ENCODE measurements around the gene FOXO6.

Gene FOXO6

DNA sequence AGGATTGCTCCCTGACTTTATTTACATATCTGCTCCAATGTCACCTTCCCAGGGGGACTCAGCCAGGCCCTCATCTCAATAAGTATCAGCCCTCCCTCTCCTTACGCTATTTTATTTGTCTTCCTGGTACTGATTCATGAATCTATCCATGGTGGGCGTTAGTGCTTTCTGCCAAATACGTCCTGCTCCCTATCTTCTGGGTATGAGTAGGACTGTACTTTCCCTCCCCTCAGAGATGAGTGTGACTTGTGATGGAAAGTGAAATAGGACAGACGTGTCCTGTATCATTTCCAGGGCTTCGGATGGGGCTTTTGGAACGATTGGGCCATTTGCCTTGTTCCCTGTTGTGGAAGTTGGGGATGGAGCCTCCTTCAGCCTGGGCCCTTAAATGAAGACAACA, 47.5 kb downstream of the FOXO6 start:
- no peak for DNase-seq (ENCODE audit: low read depth)

DNA sequence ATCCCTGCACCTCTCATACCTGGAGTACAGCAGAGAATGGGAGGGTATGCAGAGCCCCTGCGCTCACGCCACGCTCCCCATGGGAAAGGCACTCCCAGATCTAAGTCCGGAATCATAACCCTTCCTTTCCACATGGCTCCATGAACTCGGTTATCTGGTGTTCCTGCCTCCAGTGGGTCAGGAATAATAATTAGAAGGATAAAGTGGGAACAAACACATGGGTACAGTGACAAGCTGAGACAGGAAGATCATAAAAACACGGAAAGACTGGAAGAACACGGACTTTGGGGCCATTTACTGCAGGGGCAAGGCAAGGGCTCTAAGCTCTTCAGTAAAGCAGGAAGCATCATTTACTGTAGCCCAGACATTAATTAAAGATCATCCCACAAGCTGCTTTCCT, 48.6 kb downstream of the FOXO6 start:
- DNase-seq (ENCODE audit: low read depth), result no peak

DNA sequence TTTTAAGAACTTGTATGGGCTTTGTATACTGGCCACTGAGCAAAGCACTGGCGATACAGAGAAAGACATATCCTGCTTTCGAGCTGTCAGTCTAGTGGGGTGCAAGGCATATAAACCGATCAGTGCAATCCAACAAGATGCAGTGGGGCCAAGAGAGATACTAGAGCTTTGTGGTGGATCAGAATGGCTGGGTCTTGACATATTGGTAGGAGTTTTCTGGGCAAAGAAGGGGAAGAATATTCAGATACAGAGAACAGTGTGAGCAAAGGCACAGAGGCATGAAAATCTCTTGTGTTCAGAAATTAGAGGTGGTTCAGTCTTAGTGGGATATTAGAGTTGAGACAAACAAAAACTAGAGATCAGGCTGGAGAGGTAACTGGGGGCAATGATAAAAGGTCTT, 49.2 kb downstream of the FOXO6 start:
- no peak for DNase-seq (ENCODE audit: low read depth)

- DNase-seq (ENCODE audit: low read depth), result no peak
Observed at GRCh38 chr1:41411229-41411628, 50.0 kb downstream of the FOXO6 start.

DNA sequence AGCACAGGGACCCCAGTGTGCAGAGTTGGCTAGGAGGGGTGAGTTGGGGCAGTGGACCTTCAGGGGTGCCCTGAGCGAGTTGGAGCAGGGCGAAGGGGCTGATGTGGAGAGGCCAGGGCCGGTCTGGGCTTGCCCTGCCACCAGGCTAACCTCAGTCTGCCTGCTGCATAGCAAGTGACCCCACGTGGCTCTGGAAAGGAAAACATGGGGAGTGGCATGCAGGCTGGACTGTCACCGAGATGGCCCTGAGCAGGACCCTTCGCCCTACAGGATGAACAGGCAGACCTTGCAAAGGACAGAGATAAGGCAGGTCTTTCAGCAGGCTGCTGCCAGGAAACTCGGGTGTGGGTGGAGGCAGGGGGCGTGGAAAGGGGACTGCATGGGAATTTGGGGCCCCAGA, 51.5 kb downstream of the FOXO6 start:
- no peak for DNase-seq (ENCODE audit: low read depth)

DNA sequence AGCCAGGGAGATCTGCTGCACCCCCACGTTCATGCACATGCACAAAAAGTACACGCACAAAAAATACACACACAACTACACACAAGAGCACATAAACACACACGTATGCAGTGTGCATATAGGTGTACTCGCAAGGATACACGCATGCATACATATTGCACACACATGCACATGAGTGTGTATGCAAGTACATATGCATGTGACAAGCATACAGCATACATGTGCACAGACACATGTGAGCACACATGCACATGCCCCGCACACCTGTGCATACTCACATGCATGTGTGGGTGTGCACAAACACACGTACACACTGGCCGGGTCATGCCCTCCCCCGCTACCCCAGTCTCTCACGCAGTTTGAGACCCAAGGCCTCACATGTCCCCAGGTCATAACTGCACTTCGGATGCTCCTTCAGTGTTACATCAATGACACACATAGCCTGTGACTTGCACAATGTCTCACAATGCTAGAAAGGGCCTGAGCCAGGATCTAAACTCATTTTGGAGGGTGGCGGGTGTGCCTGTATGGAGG, 52.6 kb downstream of the FOXO6 start:
- no peak for DNase-seq (ENCODE audit: low read depth)

- DNase-seq (ENCODE audit: low read depth), result no peak
Observed at GRCh38 chr1:41414296-41414695, 53.1 kb downstream of the FOXO6 start.

DNA sequence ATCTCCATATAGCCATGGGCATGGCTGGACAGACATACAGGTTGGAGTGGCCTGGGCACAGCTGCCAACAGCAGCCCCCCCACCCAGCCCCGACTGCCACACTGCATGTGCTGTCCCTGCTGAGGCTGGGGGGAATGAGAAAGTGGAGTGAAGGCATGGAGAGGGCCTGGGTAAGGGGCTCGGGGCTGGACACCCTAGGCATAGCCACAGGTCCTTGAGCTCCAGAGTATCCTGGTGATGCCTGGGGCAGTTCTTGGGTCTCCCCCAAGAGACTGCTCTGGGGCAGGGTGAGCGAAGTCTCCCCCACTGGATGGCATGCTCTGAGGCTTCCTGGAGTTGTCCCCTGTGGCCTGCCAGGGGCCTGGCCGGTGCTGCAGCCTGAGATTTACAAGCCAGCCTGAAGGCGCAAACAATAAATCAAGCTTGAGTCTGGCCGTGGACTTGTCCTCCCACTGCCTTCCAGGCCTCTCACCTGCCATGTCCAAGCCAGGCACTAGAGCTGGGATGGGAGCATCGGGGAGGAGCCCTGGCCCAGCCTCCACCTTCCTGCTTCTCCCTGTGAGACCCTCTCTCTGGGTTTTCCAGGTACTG, 53.6 kb downstream of the FOXO6 start:
- DNase-seq (ENCODE audit: low read depth), result no peak

- no peak for DNase-seq (ENCODE audit: low read depth)
Observed at GRCh38 chr1:41416081-41416480, 54.8 kb downstream of the FOXO6 start.

GRCh38 chr1:41416552-41417334, 55.5 kb downstream of the FOXO6 start:
- peak; percentile 36 for DNase-seq (ENCODE audit: low read depth)

DNA sequence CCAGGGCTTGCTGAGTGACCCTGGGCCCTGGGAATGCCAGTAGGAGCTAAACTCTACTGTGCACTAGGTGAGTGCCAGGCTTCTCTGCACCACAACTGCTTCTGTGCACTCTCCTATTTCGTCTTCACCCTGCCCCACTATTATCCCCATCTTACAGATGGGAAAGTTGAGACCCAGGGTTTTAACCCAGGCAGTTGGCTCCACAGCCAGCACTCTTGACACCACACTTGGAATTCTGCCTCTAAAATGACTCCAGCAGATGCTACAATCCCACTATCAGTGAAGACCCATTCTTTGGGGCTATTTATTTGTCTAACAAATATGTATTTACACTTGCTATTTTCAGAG, 56.1 kb downstream of the FOXO6 start:
- DNase-seq (ENCODE audit: low read depth), result no peak

- DNase-seq (ENCODE audit: low read depth), result no peak
Observed at GRCh38 chr1:41417746-41418145, 56.5 kb downstream of the FOXO6 start.

GRCh38 chr1:41418857-41419583, 57.8 kb downstream of the FOXO6 start:
- no peak for DNase-seq (ENCODE audit: low read depth)

DNA sequence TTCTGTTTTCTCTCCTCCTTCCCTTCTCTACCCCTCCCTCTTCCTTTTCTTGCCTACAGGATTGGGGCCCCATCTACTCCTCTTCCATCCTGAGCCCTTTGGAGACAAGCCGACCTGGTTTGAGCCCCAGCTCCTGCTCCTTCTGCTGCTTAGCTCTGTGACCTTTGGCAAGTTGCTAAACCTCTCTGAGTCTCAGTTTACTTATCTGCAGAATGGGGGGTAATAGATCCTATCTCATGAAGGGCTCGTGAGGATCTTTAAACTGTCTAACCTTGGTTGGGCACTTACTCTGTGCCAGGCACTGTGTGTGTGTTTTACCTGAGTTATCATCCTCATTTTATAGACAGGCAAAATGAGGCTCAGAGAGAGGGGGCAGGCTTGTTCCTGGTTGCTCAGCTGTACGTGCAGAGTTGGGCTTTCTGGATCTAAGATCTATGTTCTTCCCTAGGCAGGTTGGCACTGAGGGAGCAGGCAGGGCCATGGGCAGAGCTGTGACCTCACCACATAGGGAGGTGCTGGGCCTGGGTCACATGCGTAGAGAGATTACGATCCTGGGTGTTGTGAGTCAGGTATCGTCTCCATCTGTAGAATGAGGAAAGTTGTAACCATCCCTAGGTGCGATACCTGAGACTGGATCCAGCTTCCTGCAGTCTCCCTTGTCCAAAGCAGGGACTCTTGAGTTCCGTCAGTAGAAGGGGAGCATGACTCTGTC, 58.5 kb downstream of the FOXO6 start:
- no peak for DNase-seq (ENCODE audit: low read depth)

DNA sequence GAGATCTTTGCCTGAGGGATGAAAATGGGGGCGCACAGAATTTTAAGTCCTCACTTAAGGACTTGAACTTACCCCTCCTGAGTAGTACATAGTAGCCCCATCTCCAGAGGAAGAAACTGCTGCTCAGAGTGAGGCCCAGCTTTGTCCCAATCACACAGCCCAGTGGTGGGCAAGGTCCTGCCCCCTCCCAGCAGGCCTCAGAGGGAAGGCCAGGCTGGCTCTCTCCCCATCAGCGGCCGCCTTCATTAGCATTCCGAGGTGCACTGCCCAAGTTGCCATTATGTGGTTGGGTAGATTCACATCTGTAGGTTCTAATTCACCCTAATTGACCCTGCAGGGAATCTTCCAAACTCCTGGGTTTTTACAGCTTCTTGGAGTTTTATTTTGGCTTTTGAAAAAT, 59.1 kb downstream of the FOXO6 start:
- no peak for DNase-seq (ENCODE audit: low read depth)

DNA sequence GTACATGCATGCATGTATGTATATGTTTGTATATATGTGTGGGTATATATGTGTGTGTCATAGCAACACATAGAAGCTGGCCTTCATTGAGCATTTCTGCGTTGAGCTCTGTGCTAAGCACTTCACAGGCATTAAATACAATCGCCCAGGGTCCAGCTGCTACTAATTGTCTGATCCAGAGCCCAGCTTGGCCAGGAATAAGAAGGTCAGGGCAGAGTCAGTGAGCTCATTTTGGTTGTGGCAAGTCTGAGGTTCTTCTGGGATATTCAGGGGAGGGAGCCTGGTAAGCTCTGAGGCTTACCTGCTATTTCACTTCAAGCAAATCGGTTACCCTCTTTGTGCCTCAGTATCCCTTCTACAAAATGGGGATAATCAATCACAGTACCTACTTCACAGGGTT, 59.6 kb downstream of the FOXO6 start:
- DNase-seq (ENCODE audit: low read depth), result no peak

GRCh38 chr1:41422306-41422705, 61.1 kb downstream of the FOXO6 start:
- no peak for DNase-seq (ENCODE audit: low read depth)

- no peak for DNase-seq (ENCODE audit: low read depth)
Observed at GRCh38 chr1:41423511-41424191, 62.4 kb downstream of the FOXO6 start.

DNA sequence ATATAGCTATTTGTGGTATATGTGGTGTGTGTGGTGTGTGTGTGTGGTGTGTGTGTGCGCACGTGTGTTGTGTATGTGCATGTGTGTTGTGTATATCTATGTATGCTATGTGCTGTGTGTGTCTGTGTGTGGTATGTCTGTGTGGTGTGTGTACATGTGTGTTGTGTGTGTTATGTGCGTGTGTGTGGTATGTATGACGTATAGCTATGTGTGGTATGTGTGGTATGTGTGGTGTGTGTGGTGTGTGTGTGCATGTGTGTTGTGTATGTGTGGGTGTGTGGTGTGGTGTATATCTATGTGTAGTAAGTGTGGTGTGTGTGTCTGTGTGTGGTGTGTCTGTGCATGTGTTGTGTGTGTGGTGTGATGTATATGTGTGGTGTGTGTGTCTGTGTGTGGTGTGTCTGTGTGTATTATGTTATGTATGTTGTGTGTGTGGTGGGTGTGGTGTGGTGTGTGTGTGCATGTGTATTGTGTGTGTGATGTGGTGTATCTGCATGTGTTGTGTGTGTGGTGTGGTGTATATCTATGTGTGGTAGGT, 63.4 kb downstream of the FOXO6 start:
- DNase-seq (ENCODE audit: low read depth), result no peak

GRCh38 chr1:41425369-41425768, 64.1 kb downstream of the FOXO6 start:
- DNase-seq (ENCODE audit: low read depth), result no peak

GRCh38 chr1:41426201-41426890, 65.1 kb downstream of the FOXO6 start:
- DNase-seq (ENCODE audit: low read depth), result no peak
